ENCODE results near the gene ZDHHC16. TPM values are rescaled to one million over a fixed set of nuclear protein-coding genes. Genes with fewer than 3 reads are reported as not detected.

The ZDHHC16 gene
- total RNA-seq, 1 experiment from 2014 or later, result 64.5 TPM

DNA sequence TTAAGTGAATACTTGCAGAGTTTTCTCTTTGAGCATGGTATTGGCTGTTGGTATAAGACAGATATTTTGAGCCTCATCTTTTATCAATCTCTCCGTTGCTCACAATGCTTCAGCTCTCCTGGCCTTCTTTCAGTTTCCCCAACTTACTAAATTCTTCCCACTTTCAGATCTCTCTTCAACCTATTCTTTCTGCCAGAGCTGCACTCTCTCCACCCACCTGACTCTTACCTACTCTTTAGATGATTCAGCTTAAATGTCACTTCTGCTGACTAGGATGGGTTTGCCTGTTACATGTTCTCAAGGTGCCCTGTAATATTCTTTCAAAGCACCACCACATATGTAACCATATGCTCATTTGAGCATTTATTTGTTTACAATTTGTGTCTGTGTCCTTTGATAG lies 1.8 kb upstream of the ZDHHC16 start:
- intact Hi-C loops (cut with micrococcal nuclease; ENCODE audit: unreplicated experiment), result no loop called here
- Histone ChIP-seq H3K27me3 (ENCODE audit: control insufficient read depth, insufficient read depth, low read length) (no peaks in the 10 kb centered on the region), H3K36me3 (ENCODE audit: control insufficient read depth, insufficient read depth, low read length) (no peaks in the 10 kb centered on the region; the same call in 1 of the 2 replicates), H3K27ac (ENCODE audit: low read length) (no peak overlapping the region), H3K4me1 (ENCODE audit: control insufficient read depth, insufficient read depth, low read length) (peaks cover 20% of the 10 kb centered on the region), H3K4me3 (ENCODE audit: low read depth in 2 of 2, low read length in 2 of 2) (no peak overlapping the region), H3K9me3 (ENCODE audit: control insufficient read depth, insufficient read depth, low read depth, low read length) (no peaks in the 10 kb centered on the region)
- ATAC-seq (no peak), DNase-seq (ENCODE audit: low read depth, low spot score) (no peak)
- in situ Hi-C loops (cut with HindIII; ENCODE audit: low pct_unique_long_range_greater_than_20kb, low sequenced_read_pairs), result no loop called here
- CTCF ChIA-PET, result no interaction called here
- TF ChIP-seq, protein P1, sequence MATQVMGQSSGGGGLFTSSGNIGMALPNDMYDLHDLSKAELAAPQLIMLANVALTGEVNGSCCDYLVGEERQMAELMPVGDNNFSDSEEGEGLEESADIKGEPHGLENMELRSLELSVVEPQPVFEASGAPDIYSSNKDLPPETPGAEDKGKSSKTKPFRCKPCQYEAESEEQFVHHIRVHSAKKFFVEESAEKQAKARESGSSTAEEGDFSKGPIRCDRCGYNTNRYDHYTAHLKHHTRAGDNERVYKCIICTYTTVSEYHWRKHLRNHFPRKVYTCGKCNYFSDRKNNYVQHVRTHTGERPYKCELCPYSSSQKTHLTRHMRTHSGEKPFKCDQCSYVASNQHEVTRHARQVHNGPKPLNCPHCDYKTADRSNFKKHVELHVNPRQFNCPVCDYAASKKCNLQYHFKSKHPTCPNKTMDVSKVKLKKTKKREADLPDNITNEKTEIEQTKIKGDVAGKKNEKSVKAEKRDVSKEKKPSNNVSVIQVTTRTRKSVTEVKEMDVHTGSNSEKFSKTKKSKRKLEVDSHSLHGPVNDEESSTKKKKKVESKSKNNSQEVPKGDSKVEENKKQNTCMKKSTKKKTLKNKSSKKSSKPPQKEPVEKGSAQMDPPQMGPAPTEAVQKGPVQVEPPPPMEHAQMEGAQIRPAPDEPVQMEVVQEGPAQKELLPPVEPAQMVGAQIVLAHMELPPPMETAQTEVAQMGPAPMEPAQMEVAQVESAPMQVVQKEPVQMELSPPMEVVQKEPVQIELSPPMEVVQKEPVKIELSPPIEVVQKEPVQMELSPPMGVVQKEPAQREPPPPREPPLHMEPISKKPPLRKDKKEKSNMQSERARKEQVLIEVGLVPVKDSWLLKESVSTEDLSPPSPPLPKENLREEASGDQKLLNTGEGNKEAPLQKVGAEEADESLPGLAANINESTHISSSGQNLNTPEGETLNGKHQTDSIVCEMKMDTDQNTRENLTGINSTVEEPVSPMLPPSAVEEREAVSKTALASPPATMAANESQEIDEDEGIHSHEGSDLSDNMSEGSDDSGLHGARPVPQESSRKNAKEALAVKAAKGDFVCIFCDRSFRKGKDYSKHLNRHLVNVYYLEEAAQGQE (IDR thresholded peaks at IDR 0.05; ENCODE audit: insufficient read depth in 1 of 2, low read depth in 2 of 2, low read length in 1 of 2), result no peak
- TF ChIP-seq TCF7L2 (IDR thresholded peaks at IDR 0.05; ENCODE audit: low read depth, low read length) (no peak), SIN3A (IDR thresholded peaks at IDR 0.05; ENCODE audit: borderline replicate concordance, insufficient read depth, low read depth, low read length) (no peak), POLR2AphosphoS5 (IDR thresholded peaks at IDR 0.05; ENCODE audit: low read depth, low read length) (no peak)
- TF ChIP-seq, protein P2, sequence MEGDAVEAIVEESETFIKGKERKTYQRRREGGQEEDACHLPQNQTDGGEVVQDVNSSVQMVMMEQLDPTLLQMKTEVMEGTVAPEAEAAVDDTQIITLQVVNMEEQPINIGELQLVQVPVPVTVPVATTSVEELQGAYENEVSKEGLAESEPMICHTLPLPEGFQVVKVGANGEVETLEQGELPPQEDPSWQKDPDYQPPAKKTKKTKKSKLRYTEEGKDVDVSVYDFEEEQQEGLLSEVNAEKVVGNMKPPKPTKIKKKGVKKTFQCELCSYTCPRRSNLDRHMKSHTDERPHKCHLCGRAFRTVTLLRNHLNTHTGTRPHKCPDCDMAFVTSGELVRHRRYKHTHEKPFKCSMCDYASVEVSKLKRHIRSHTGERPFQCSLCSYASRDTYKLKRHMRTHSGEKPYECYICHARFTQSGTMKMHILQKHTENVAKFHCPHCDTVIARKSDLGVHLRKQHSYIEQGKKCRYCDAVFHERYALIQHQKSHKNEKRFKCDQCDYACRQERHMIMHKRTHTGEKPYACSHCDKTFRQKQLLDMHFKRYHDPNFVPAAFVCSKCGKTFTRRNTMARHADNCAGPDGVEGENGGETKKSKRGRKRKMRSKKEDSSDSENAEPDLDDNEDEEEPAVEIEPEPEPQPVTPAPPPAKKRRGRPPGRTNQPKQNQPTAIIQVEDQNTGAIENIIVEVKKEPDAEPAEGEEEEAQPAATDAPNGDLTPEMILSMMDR (IDR thresholded peaks at IDR 0.05), result no peak
- BruUV-seq (replicated peaks), result TSS peak; percentile 72
- POLR2A ChIA-PET, result no interaction called here

DNA sequence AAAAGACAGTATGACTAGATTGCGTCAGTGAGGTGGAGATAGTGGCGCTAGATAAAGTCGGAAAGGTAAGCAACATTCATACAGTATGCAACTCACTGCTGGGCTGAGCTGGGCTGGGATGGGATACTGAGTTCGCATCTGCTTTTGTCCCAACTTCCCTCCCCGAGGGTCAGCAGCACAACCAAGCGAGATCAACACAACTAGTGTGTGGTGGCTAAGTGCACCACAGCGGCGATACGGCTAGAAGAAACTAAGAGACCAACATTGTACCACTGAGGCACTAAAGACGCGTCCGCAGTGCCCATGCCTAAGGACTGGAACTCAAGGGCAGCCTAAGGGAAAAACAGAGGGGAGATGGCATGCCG lies 636 bp upstream of the ZDHHC16 start:
- DNase-seq (ENCODE audit: low read depth, low spot score), result no peak
- POLR2A ChIA-PET, result no interaction called here
- Histone ChIP-seq H3K27ac (ENCODE audit: low read length) (peak overlapping the region; percentile 90), H3K27me3 (ENCODE audit: control insufficient read depth, insufficient read depth, low read length) (no peaks in the 10 kb centered on the region), H3K36me3 (ENCODE audit: control insufficient read depth, insufficient read depth, low read length) (no peaks in the 10 kb centered on the region; the same call in 1 of the 2 replicates), H3K4me3 (ENCODE audit: low read depth in 2 of 2, low read length in 2 of 2) (peak overlapping the region; percentile 75 to 90), H3K9me3 (ENCODE audit: control insufficient read depth, insufficient read depth, low read depth, low read length) (no peaks in the 10 kb centered on the region), H3K4me1 (ENCODE audit: control insufficient read depth, insufficient read depth, low read length) (peaks cover 20% of the 10 kb centered on the region)
- intact Hi-C loops (cut with micrococcal nuclease; ENCODE audit: unreplicated experiment), result no loop called here
- TF ChIP-seq, protein P2 (IDR thresholded peaks at IDR 0.05), result no peak
- CTCF ChIA-PET, result no interaction called here
- in situ Hi-C loops (cut with HindIII; ENCODE audit: low pct_unique_long_range_greater_than_20kb, low sequenced_read_pairs), result no loop called here
- no peak; the same call in 1 of the 2 replicates for ATAC-seq
- no TSS peak for BruUV-seq (replicated peaks)
